SIG-M5 (cell line): ENCODE results near the gene MYO1C.
"Not testable (repeated sequence)": the region's sequence is repeated elsewhere in the genome, so short reads cannot be mapped to it uniquely, and the experiment has no call there.

ENCODE experiments used
- DNase-seq: peaks from one replicate; lab custom pipeline; 2025; lab: John Stamatoyannopoulos, UW

Gene MYO1C

GRCh38 chr17:1492249-1493206 lies at the start of gene MYO1C:
TSS of gene MYO1C (minus strand) at chr17:1492686. CDS start at chr17:1492487, 199 bp downstream.
- no peak for DNase-seq

GRCh38 chr17:1541367-1541904 lies 49.0 kb upstream of the MYO1C start:
- DNase-seq, result no peak

GRCh38 chr17:1539811-1540210 lies 47.3 kb upstream of the MYO1C start:
- DNase-seq, result no peak

GRCh38 chr17:1535737-1536136 lies 43.3 kb upstream of the MYO1C start:
- DNase-seq, result no peak

GRCh38 chr17:1533661-1534325 lies 41.3 kb upstream of the MYO1C start:
- DNase-seq, result no peak

- DNase-seq, result no peak
Observed at GRCh38 chr17:1532836-1533602, 40.5 kb upstream of the MYO1C start.

GRCh38 chr17:1529863-1530262 lies 37.4 kb upstream of the MYO1C start:
- DNase-seq, result no peak

GRCh38 chr17:1526876-1527275 lies 34.4 kb upstream of the MYO1C start:
- DNase-seq, result not testable (repeated sequence)

- DNase-seq, result no peak
Observed at GRCh38 chr17:1522626-1523025, 30.1 kb upstream of the MYO1C start.

GRCh38 chr17:1521086-1521640 lies 28.7 kb upstream of the MYO1C start:
- no peak for DNase-seq

GRCh38 chr17:1519678-1520077 lies 27.2 kb upstream of the MYO1C start:
- no peak for DNase-seq

- no peak for DNase-seq
Observed at GRCh38 chr17:1518410-1518809, 25.9 kb upstream of the MYO1C start.

- peak; percentile 72 for DNase-seq
Observed at GRCh38 chr17:1516388-1517161, 24.1 kb upstream of the MYO1C start, which contains the start of gene INPP5K. TSS of gene INPP5K (minus strand) at chr17:1516612. CDS start at chr17:1516499, 113 bp downstream.

- no peak for DNase-seq
Observed at GRCh38 chr17:1515640-1516387, 23.3 kb upstream of the MYO1C start.

GRCh38 chr17:1512351-1512750 lies 19.9 kb upstream of the MYO1C start:
- no peak for DNase-seq

- no peak for DNase-seq
Observed at GRCh38 chr17:1511756-1512321, 19.4 kb upstream of the MYO1C start.

- DNase-seq, result no peak
Observed at GRCh38 chr17:1511290-1511689, 18.8 kb upstream of the MYO1C start.

GRCh38 chr17:1509290-1509881 lies 16.9 kb upstream of the MYO1C start:
- no peak for DNase-seq

- DNase-seq, result not testable (repeated sequence)
Observed at GRCh38 chr17:1508709-1509108, 16.2 kb upstream of the MYO1C start.
